Measurements from ENCODE around the gene BTBD9.

GRCh38 chr6:38163186-38164130 lies 476.3 kb downstream of the BTBD9 start:
- no peak for TF ChIP-seq POLR2AphosphoS5 (IDR thresholded peaks at IDR 0.05; ENCODE audit: insufficient read depth, low read depth, low read length)
- TF ChIP-seq, protein P1, sequence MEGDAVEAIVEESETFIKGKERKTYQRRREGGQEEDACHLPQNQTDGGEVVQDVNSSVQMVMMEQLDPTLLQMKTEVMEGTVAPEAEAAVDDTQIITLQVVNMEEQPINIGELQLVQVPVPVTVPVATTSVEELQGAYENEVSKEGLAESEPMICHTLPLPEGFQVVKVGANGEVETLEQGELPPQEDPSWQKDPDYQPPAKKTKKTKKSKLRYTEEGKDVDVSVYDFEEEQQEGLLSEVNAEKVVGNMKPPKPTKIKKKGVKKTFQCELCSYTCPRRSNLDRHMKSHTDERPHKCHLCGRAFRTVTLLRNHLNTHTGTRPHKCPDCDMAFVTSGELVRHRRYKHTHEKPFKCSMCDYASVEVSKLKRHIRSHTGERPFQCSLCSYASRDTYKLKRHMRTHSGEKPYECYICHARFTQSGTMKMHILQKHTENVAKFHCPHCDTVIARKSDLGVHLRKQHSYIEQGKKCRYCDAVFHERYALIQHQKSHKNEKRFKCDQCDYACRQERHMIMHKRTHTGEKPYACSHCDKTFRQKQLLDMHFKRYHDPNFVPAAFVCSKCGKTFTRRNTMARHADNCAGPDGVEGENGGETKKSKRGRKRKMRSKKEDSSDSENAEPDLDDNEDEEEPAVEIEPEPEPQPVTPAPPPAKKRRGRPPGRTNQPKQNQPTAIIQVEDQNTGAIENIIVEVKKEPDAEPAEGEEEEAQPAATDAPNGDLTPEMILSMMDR (IDR thresholded peaks at IDR 0.05; ENCODE audit: extremely low read depth in 1 of 2, insufficient read depth in 1 of 2, low read depth in 1 of 2, low read length in 2 of 2) = no peak

Measured in endothelial cell of umbilical vein (primary cell).